Stromal cell of bone marrow (primary cell): ENCODE data around the gene GTPBP4.
"Not testable (repeated sequence)": the region's sequence is repeated elsewhere in the genome, so short reads cannot be mapped to it uniquely, and the experiment has no call there.

Experiments used
- DNase-seq: peaks from one replicate; pipeline ENCODE4 v3.0.0-alpha.2; 2012; ENCODE audit warnings: low read depth

The GTPBP4 gene

GRCh38 chr10:988667-989545 lies 672 bp downstream of the GTPBP4 start:
- DNase-seq = no peak

- DNase-seq = no peak
These were observed 2.6 kb downstream of the GTPBP4 start for GRCh38 chr10:990808-991207.

DNA sequence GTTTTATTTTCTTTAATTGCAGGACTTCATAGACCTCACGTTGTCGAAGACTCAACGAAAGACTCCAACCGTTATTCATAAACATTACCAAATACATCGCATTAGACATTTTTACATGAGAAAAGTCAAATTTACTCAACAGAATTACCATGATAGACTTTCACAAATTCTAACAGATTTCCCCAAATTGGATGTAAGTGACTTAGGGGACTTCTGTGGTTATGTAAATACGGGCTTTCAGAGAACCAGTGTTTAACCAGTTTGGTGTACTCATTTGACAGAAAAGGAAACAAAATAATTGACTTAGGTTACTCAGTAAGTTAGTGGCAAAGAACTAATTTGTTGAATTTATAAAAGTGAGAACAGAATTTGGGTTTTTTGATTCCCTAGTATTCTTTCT lies 4.2 kb downstream of the GTPBP4 start:
- no peak for DNase-seq

- DNase-seq = no peak
These were observed 4.6 kb downstream of the GTPBP4 start for GRCh38 chr10:992871-993270.

DNA sequence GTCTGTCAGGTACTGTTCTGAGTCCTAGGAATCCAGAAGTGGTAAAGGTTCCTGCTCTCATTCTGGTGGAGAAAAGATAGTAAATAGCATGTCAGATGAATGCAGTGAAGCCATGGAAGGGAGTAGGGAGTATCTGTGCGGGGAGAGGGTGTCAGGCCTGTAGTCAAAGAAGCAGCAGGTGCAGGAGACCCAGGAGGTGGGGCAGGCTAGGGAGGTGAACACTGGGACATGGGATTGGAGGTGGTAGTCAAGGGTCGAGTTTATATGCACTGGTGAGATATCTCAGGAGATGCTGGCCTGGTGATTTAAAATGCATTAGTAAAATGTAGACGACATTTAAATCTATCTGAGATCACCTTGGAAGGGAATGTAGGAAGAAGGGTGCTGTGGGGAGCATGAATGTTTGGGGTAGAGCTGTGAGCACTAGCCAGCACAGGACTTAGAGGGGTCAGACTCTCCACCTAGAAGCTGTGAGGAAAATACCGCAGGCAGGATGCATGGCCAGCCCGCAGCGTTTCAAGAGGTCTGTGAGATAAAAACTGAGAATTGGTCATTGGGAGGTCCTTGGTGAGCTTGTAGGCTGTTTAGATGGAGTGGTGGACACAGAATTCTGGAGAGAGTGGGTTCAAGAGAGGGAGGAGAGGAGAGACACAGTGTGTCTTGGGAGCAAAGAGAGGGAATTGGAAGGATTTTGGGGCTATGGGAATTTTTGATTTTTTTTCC lies 6.8 kb downstream of the GTPBP4 start:
- DNase-seq = no peak

DNA sequence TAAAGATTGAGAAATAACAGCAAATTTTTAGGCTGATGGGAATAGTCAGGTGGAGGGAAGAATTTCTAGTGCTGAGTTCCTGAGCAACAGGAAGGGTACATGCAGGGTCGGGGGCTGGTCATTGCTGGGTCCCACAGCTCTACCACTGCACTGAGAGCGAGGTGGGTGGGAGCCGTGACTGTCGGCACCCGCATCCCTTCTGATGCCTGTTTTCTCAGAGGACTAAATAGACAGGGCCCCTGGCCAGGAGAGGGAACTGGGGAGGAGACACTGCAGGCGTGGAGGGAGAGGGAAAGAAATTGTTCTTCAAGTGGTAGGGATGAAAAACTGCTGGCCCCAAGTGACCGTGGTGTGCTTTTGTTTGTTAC lies 7.3 kb downstream of the GTPBP4 start:
- DNase-seq = no peak

DNA sequence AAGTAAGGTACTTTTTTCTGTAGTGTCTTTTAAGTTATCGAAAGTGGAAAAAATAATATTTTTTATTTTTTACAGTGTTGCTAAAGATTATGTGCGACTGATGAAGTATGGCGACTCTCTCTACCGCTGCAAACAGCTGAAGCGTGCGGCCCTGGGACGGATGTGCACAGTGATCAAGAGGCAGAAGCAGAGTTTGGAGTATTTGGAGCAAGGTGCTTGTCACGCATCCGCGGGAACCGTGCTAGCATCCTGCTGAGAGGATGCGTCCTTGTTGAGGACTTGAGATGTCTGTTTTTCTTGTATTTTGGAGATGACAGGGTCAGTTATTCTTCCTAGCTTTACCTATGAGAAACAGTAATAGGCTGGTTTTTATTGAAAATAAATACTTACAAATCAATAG lies 7.8 kb downstream of the GTPBP4 start:
- DNase-seq = no peak

GRCh38 chr10:997266-998022 lies 9.2 kb downstream of the GTPBP4 start:
- no peak for DNase-seq

GRCh38 chr10:1002425-1003006 lies 14.3 kb downstream of the GTPBP4 start:
- no peak for DNase-seq

DNA sequence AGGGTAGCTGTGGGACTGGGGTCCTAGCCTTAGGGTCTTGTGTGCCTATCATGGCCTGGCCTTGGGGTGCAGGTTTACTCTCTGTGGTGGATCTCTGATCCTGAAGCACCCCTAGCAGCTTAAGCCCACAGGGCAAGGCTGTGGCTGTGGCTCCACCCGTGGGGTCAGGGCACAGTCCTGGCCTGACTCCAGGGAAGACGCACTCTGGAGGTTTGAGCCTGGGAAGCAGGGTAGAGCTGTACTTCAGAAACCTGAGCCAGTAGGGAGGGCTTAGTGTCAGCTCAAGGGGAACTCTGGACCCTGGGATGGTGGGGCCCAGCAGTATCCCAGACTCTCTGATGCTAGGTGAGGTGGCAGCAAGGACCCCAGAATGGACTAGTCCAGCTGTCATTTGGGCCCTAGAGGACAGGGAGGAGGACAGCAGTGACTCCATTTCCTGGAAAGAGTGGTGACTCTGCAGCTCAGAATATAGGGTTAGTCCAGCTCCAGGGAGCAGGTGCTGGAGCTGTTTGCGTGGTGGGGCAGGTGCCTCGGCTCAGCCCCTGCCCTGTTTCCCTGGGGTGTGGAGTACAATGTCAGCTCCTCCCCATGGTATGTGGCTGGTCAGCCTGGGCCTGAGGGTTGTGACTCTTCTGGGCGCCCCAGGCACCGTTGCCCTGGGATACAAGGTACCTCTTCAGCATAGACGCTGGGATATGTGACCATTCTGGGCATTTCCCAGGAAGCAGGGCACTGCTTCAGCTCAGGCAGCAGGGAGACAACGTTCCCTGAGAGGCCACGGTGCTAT lies 15.8 kb downstream of the GTPBP4 start:
- no peak for DNase-seq

GRCh38 chr10:1006573-1006972 lies 18.3 kb downstream of the GTPBP4 start:
- no peak for DNase-seq

DNA sequence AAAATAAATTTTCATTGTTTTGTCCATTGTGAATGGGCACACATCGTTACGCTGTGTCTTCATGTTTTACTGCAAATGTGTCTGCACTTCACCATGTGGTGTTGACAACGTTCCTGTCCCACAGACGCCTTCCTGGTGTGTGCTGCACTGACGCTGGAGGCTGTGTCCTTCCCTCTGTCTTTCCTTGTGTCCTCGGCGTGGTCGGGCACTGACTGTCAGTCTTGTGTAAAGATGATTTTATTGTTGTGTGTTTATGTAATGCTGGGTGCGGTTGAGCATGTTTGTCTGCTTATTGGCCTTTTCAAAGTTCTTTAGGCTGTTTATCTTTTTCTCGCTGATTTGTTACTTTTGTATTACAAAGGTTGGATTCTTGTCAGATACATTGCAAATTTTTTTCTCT lies 19.3 kb downstream of the GTPBP4 start:
- DNase-seq = no peak

DNA sequence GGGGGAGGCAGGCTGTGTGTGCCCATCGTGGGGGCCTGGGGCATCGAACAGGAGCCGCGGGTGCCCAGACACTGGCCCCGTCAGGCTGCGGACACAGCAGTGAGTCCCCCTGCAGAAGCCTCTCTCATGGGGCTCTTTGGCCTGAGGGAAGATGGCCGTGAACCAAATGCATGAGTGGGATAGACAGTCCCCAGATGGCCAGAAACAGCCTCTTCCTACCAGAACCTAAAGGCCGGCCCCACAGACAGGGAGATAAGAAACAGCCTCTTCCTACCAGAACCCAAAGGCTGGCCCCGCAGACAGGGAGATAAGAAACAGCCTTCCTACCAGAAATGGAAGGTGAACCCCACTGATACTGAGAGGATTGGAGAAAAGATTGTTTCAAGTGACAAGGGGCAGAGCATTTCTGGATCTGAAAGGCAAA lies 20.8 kb downstream of the GTPBP4 start:
- no peak for DNase-seq

GRCh38 chr10:1009947-1010346 lies 21.7 kb downstream of the GTPBP4 start:
- not testable (repeated sequence) for DNase-seq

DNA sequence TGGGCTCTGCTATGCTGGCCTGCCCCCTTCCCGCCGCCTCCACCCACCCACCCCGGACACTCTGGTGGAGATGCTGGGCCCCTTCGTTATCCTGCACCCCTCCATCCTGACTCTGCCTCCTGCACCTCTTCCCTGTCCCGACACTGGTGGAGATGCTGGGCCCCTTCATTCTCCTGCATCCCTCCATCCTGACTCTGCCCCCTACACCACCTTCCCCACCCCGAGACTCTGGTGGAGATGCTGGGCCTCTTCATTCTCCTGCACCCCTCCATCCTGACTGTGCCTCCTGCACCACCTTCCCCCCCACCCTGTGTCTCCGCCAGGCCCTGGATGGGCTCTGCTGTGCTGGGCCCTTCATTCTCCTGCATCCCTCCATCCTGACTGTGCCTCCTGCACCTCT lies 22.5 kb downstream of the GTPBP4 start:
- no peak for DNase-seq

- no peak for DNase-seq
These were observed 23.5 kb downstream of the GTPBP4 start for GRCh38 chr10:1011696-1012095.

- DNase-seq = no peak
These were observed 27.5 kb downstream of the GTPBP4 start for GRCh38 chr10:1015688-1016087.

GRCh38 chr10:1019362-1019761 lies 31.1 kb downstream of the GTPBP4 start:
- DNase-seq = no peak

DNA sequence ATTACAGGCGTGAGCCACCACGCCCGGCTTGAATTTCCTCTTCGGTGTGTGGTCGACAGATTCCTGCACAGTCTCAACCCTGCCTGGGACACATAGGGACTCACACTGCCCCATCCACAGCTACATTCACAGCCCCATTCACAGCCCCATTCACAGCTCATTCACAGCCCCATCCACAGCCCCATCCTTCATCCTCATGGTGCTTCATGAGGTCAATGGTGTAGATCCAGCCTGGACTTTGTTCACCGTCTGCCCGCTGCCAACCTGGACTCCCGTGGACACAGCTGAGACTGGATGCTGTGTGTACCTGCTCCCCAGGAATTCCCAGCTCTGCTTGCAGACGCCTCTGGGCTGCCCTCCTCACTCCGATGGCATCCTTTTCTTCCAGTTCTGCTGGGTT lies 32.2 kb downstream of the GTPBP4 start:
- DNase-seq = no peak

DNA sequence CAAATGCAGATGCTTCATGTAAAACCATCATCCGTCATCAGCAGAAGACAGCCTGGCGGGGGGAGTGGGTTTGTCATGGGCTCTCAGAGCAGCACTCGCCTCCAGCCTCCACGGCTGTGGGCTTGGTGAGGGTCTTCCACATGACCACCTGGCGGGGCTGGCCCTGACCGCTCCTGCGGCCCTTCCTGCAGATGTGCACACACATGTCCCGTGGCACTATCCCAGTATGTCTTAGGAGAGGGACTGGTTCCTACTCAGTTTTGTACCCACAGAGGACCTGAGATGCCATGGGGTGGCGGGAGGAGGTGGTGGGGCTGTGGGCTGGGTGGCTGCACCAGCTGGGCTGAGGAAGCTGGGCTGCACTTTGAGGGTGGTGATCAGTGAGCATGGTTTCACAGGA lies 32.7 kb downstream of the GTPBP4 start:
- no peak for DNase-seq

GRCh38 chr10:1022413-1022812 lies 34.2 kb downstream of the GTPBP4 start:
- no peak for DNase-seq

GRCh38 chr10:1024103-1024502 lies 35.9 kb downstream of the GTPBP4 start:
- DNase-seq = no peak
